NCI-H2107 (cell line): ENCODE data around the gene ERP27.

Source experiments
- DNase-seq: peaks from one replicate; lab custom pipeline; 2025; lab: John Stamatoyannopoulos, UW

The ERP27 gene

GRCh38 chr12:14903386-14904098, 34.8 kb downstream of the ERP27 start:
- no peak for DNase-seq

DNA sequence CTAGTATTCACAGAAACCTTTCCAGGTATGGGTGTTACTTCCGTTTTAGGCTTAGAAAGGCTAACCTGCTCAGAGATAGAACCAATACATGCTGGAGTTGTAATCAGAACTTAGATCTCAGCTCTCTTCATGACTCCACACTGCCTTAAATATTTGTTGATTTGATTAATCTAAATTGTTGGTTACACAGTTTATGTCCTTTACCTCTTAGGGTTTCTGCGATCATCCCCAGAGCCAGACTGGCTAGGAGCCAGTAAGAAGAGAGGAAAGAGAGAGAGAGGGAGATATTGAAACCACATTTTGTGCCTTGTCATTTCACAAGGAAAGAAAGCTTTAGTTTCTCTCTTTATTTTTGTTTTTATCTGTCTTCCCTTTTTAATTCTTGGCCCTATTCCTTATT, 35.9 kb downstream of the ERP27 start:
- DNase-seq = no peak

- DNase-seq = no peak
These were observed 37.1 kb downstream of the ERP27 start for GRCh38 chr12:14901228-14901562.

- DNase-seq = no peak
These were observed 37.7 kb downstream of the ERP27 start for GRCh38 chr12:14900521-14901227.

GRCh38 chr12:14896521-14897169, 41.7 kb downstream of the ERP27 start:
- no peak for DNase-seq

- DNase-seq = no peak
These were observed 44.7 kb downstream of the ERP27 start for GRCh38 chr12:14893506-14894250.

- DNase-seq = no peak
These were observed 45.4 kb downstream of the ERP27 start for GRCh38 chr12:14892726-14893505.

GRCh38 chr12:14890701-14891100, 47.6 kb downstream of the ERP27 start:
- DNase-seq = no peak

GRCh38 chr12:14886271-14886670, 52.1 kb downstream of the ERP27 start:
- DNase-seq = no peak

DNA sequence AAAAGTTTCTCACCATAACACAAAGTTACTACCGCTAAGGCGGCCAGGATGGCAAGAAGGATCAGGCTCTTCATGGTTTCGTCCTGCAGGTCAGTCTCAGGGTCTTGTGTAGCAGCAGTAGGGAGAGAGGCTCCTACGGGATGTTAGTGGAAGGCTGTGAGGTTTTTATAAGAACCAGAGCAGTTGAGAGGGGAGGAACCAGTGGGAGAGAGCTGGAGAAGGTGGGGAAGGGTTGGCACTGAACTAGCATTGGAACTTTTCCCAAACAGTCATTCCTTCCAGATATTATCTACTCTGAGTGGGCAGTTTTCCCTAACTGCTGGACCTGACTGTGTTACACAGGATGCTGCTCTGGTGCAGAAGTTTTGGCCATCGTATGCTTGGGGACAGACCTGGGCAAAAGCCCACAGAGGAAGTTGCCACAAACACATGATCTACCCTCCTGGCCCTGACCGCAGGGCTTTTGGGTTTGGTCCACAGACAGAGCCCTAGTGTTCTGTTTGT, 52.6 kb downstream of the ERP27 start, which contains the start of gene MGP:
Gene MGP (minus strand): TSS at position 137 of the 504 bp plus-strand sequence. CDS start 63 bp downstream, at position 74.
- no peak for DNase-seq

GRCh38 chr12:14884458-14884878, 53.9 kb downstream of the ERP27 start:
- DNase-seq = peak; percentile 86

DNA sequence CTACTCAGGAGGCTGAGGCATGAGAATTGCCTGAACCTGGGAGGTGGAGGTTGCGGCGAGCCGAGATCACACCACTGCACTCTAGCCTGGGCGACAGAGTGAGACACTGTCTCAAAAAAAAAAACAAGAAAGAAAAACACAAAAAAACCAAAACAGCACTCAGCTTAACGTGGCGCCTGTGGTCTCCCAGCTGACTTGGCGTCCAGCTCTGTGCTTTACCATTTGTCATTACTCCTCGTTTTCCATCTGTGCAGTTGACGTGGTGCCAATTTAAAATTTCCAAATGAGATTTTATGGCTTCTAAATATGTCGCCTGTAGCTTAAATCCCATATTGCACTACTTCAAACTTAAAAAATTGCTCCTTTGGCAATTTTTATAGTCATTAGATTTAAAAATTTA, 54.7 kb downstream of the ERP27 start:
- no peak for DNase-seq

DNA sequence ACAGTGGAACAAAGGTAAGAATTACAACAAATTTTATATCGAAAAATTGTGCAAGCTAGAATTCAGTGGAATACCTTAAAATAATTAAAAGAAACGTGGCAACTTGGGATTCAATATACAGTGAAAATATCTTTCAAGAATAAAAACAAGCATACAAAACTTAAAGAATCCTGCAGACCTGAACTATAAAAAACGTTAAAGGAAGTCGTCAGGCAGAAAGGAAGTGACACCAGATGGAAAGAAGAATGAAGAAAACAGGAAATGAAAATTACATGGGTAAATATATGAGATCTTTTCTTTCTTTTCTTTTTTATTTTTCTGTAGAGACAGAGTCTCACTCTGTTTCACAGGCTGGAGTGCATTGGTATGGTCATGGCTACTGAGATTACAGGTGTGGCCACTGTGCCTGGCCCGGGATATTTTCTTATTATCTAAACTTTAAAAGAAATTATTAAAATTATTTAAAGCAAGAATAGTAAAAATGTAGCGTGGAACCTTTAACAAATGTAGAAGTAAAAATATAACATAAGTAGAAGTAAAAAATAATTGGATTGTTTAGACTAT, 57.4 kb downstream of the ERP27 start:
- no peak for DNase-seq

DNA sequence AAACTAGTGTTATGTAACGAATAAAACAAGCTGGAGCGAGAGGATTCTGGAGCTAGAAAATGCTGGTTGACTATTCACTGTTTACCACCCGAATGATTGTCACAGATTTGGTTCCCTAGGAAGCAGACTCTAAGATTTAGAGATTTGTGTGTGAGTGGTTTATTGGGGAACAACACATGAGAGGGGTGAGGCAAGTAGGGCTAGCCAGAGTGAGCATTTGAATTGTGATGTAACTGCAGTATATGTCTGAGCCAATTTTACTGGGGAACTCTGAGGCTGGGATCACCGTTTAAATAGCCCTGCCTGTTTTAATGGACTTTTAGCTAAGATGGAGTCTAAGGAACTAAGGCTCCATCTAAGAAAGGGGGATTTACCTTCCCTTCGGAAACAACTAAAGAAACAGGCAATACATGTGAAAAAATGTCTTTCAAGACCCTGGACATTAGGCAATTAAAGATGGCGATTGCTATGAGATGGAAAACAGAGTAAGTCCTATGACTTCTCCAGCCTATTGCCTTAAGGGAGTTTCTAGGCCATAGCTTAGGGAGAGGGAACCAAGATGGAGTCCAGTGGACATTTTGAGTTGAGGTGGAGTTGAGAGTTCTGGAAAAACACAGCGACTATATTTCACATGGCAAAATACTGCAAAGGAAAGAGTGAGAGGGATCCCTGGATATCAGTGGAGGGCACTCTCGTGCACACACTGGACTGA, 59.0 kb downstream of the ERP27 start:
- no peak for DNase-seq

GRCh38 chr12:14878488-14878887, 59.8 kb downstream of the ERP27 start:
- no peak for DNase-seq

DNA sequence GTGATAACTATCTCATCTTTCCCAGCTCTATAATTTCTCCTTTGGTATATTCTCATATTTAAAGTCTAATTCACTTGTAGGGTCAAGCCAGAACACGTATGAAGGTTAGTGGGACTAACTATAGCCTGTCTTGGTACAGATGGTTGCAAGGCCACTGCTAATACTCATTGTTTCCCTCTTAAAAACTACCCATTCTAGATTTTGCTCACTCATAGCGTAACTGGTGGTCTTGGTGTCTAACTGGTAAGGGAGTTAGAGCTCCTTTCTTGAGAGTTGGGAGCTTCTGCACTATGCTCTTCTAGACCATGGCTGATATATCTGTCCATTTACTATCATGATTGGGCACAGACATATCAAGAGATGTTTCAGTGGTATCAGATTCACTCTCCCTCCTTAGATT, 61.5 kb downstream of the ERP27 start:
- no peak for DNase-seq

DNA sequence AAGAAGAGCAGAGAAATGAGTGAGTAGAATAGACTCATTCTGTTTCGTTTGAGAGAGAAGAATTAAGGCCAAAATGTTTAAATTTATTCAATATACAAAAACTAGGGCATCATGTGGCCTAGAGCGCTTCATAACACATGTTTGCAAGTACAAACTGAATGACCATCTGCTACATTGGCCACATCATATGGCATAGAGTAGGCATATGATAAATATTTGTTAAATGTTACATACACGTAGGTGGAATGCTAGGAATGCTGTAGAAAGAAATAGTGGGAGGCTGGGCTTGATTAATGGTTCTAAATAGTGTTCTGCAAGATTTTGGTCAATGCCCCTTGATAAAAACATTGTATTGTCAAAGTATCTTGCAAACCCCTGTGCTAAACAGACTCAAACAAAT, 63.5 kb downstream of the ERP27 start:
- DNase-seq = no peak

- DNase-seq = no peak
These were observed 64.7 kb downstream of the ERP27 start for GRCh38 chr12:14873440-14874185.

GRCh38 chr12:14871886-14872285, 66.5 kb downstream of the ERP27 start:
- DNase-seq = no peak

GRCh38 chr12:14871247-14871646, 67.1 kb downstream of the ERP27 start:
- DNase-seq = no peak
